ENCODE results near the gene EYS. TPM values are rescaled to one million over a fixed set of nuclear protein-coding genes. Genes with fewer than 3 reads are reported as not detected.

EYS gene
- total and polyA plus RNA-seq, 2 of the 13 experiments (the other 11 are each of a cell fraction or from before 2014, with no cell fraction given) = 0.04 to 0.07 TPM

DNA sequence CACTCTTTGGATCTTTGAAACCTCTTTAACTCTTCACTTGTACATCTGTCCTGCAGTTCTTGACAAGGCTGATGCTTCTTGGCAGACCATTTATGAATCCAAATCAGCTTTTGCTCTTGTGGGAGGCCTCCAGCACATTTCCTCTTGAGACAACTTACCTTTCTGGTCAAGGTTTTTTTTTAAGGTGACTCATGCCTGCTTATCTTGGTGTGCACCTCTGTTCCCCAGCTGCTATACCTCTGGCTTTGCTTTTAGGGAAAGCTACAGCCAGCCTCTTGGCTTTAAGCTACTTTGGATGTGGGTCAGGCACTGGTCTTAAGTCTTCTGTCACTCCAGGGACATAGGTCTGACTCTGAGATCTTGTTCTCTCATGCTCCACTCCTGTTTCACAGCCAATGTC lies 1965.0 kb downstream of the EYS start:
- Histone ChIP-seq H3K9ac (ENCODE audit: insufficient read depth, low read depth, low read length) (no peak overlapping the region), H3K9me3 (ENCODE audit: low read length) (no peaks in the 10 kb centered on the region), H3K79me2 (ENCODE audit: insufficient read depth, low read length) (no peaks in the 10 kb centered on the region), H3K27ac (ENCODE audit: extremely low read length, insufficient read depth, low read length) (no peak overlapping the region), H3K4me2 (ENCODE audit: low read depth, low read length) (no peak overlapping the region), H2AFZ (ENCODE audit: low read length) (no peak overlapping the region), H4K20me1 (ENCODE audit: insufficient read depth, low read length) (no peaks in the 10 kb centered on the region), H3K36me3 (replicated peaks in 1 of 2; ENCODE audit: control insufficient read depth in 1 of 2, insufficient read depth in 2 of 2, low read length in 2 of 2) (no peaks in the 10 kb centered on the region), H3K4me1 (ENCODE audit: insufficient read depth, low read length) (peaks cover 29% of the 10 kb centered on the region), H3K4me3 (replicated peaks in 1 of 3; ENCODE audit: insufficient read depth in 1 of 3, low read depth in 2 of 3, low read length in 3 of 3) (no peak overlapping the region), H3K27me3 (ENCODE audit: control insufficient read depth in 1 of 2, insufficient read depth in 2 of 2, low read length in 2 of 2) (no peaks in the 10 kb centered on the region)
- FAIRE-seq (no peak), ATAC-seq (no peak; the same call in 2 of the 3 replicates), DNase-seq (ENCODE audit: low spot score) (no peak)
- TF ChIP-seq, protein P1, sequence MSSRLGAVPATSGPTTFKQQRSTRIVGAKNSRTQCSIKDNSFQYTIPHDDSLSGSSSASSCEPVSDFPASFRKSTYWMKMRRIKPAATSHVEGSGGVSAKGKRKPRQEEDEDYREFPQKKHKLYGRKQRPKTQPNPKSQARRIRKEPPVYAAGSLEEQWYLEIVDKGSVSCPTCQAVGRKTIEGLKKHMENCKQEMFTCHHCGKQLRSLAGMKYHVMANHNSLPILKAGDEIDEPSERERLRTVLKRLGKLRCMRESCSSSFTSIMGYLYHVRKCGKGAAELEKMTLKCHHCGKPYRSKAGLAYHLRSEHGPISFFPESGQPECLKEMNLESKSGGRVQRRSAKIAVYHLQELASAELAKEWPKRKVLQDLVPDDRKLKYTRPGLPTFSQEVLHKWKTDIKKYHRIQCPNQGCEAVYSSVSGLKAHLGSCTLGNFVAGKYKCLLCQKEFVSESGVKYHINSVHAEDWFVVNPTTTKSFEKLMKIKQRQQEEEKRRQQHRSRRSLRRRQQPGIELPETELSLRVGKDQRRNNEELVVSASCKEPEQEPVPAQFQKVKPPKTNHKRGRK (CRISPR knock-in tag; IDR thresholded peaks at IDR 0.05) = no peak
- TF ChIP-seq ZNF550 (CRISPR knock-in tag; IDR thresholded peaks at IDR 0.05; ENCODE audit: borderline replicate concordance) = no peak
- TF ChIP-seq TBX2 (CRISPR knock-in tag; IDR thresholded peaks at IDR 0.05; ENCODE audit: borderline replicate concordance) = no peak
- TF ChIP-seq SP1 (IDR thresholded peaks at IDR 0.05) = no peak
- TF ChIP-seq SP1 (CRISPR knock-in tag; IDR thresholded peaks at IDR 0.05) = no peak
- no peak for TF ChIP-seq KDM5A (IDR thresholded peaks at IDR 0.05; ENCODE audit: borderline replicate concordance, low read length)
- no peak for TF ChIP-seq KLF13 (CRISPR knock-in tag; IDR thresholded peaks at IDR 0.05)
- TF ChIP-seq SMAD1 (CRISPR knock-in tag; IDR thresholded peaks at IDR 0.05; ENCODE audit: borderline replicate concordance, low read depth) = no peak
- TF ChIP-seq ZNF83 (CRISPR knock-in tag; IDR thresholded peaks at IDR 0.05; ENCODE audit: borderline replicate concordance) = no peak
- TF ChIP-seq ATF1 (CRISPR knock-in tag; IDR thresholded peaks at IDR 0.05) = no peak
- TF ChIP-seq GABPB1 (CRISPR knock-in tag; IDR thresholded peaks at IDR 0.05) = no peak
- TF ChIP-seq, protein P2, sequence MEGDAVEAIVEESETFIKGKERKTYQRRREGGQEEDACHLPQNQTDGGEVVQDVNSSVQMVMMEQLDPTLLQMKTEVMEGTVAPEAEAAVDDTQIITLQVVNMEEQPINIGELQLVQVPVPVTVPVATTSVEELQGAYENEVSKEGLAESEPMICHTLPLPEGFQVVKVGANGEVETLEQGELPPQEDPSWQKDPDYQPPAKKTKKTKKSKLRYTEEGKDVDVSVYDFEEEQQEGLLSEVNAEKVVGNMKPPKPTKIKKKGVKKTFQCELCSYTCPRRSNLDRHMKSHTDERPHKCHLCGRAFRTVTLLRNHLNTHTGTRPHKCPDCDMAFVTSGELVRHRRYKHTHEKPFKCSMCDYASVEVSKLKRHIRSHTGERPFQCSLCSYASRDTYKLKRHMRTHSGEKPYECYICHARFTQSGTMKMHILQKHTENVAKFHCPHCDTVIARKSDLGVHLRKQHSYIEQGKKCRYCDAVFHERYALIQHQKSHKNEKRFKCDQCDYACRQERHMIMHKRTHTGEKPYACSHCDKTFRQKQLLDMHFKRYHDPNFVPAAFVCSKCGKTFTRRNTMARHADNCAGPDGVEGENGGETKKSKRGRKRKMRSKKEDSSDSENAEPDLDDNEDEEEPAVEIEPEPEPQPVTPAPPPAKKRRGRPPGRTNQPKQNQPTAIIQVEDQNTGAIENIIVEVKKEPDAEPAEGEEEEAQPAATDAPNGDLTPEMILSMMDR (CRISPR knock-in tag; IDR thresholded peaks at IDR 0.05) = no peak
- TF ChIP-seq CSRNP1 (CRISPR knock-in tag; IDR thresholded peaks at IDR 0.05) = no peak
- TF ChIP-seq EHMT2 (IDR thresholded peaks at IDR 0.05; ENCODE audit: borderline replicate concordance, low read depth, low read length) = no peak
- TF ChIP-seq NFE2 (CRISPR knock-in tag; IDR thresholded peaks at IDR 0.05) = no peak
- TF ChIP-seq TOE1 (CRISPR knock-in tag; IDR thresholded peaks at IDR 0.05) = no peak
- intact Hi-C loops (cut with micrococcal nuclease; ENCODE audit: unreplicated experiment) (no loop called here), in situ Hi-C loops (cut with HindIII; ENCODE audit: extremely low pct_ligation_motif_present, low pct_unique_long_range_greater_than_20kb) (no loop called here)
- no TSS peak for BruUV-seq (replicated peaks)
- ChIA-PET POLR2A (interaction anchor here (1.1 kb wide), 1 partner anchor 18 kb away, joined by 4 read pairs; no protein-coding TSS in a partner anchor), CTCF (ENCODE audit: low intra/inter-chr PET ratio, low total read pairs) (no interaction called here)

All from HepG2 (cell line).